ENCODE data around the gene VPS35L.

The VPS35L gene, protein sequence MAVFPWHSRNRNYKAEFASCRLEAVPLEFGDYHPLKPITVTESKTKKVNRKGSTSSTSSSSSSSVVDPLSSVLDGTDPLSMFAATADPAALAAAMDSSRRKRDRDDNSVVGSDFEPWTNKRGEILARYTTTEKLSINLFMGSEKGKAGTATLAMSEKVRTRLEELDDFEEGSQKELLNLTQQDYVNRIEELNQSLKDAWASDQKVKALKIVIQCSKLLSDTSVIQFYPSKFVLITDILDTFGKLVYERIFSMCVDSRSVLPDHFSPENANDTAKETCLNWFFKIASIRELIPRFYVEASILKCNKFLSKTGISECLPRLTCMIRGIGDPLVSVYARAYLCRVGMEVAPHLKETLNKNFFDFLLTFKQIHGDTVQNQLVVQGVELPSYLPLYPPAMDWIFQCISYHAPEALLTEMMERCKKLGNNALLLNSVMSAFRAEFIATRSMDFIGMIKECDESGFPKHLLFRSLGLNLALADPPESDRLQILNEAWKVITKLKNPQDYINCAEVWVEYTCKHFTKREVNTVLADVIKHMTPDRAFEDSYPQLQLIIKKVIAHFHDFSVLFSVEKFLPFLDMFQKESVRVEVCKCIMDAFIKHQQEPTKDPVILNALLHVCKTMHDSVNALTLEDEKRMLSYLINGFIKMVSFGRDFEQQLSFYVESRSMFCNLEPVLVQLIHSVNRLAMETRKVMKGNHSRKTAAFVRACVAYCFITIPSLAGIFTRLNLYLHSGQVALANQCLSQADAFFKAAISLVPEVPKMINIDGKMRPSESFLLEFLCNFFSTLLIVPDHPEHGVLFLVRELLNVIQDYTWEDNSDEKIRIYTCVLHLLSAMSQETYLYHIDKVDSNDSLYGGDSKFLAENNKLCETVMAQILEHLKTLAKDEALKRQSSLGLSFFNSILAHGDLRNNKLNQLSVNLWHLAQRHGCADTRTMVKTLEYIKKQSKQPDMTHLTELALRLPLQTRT

DNA sequence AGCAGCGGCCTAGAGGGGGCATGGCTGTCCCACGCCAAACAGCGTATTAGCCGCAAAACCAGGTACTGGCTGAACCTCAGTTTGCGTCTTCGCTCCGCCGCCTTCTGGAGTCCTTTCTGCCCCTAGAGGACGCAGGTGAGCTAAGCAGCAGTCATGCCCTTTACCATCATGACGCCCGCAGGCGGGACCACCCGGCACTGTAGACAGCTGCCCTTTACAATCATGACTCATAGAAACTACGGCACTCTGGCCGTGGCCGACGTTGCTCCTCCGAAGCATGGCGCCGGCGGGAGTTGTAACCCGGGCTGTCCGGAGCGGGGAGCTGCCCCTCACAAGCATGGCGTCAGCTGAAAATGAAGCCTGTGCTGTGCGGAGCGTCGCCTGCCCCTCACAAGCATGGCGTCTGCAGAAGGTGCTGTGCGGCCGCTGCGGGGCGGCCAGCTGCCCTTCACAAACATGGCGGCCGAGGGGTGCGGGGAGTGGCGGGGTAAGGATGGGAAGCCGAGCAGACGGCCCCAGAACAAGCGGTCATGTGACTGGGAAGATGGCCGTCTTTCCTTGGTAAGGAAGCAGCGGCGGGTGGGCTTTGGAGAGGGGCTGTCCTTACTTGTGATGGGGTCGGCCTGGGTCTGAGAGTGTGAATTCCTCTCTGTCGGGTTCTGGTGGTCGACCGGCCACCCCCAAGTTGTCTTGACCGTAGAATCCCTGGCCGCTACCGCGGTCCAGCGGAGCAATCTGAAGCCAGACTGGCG is at the start of gene VPS35L:
VPS35L (plus strand) TSS at position 518 of the 752 bp plus-strand sequence; CDS start at position 545, 27 bp downstream.
- peak; percentile 97 to 98 for ATAC-seq

DNA sequence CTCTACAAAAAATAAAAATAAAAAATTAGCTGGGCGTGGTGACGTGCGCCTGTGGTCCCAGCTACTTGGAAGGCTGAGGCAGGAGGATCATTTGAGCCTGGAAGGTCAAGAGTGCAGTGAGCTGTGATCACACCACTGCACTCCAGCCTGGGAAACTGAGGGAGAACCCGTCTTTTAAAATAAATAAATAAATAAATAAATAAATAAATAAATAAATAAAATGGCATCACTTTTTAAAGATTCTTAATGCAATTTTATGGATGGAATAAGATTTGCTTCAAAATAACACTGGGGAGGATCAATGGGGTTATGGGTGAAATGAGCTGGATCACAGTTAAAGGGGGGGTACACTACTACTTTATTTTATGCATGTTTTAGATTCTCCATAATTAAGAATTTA is 48.5 kb upstream of the VPS35L start:
- ATAC-seq, result no peak

DNA sequence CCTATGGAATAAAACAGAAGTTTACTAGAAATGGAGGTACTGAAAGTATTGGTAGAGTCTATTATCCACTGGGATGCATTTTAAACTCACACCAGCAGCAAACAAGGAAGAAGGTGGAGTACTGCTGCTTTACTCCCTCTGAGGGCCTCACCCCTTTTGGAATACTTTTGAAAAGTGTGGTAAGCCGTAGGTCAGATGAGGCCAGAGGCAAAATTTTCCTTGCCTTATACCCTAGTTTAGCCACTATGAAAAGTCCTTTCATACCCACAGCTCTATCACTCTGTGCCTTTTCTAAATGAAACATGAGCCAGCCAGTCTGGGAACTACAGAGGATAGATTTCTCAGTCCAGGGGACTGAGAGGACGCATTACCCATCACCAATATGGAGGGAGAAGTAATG is 47.6 kb upstream of the VPS35L start:
- ATAC-seq, result no peak

DNA sequence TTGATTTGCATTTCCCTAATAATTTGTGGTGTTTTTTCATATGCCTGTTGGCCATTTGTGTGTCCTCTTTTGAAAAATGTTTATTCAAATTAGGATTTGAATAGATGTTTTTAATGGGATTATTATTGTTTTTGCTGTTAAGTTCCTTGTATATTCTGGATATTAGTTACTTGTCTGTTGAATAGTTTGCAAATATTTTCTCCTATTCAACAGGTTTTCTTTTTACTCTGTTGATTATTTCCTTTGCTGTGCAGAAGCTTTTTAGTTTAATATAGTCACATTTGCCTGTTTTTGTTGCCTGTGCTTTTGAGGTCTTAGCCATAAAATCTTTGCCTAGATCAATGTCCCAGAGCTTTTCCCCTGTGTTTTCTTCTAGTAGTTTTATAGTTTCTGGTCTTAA is 43.2 kb upstream of the VPS35L start:
- ATAC-seq, result no peak

DNA sequence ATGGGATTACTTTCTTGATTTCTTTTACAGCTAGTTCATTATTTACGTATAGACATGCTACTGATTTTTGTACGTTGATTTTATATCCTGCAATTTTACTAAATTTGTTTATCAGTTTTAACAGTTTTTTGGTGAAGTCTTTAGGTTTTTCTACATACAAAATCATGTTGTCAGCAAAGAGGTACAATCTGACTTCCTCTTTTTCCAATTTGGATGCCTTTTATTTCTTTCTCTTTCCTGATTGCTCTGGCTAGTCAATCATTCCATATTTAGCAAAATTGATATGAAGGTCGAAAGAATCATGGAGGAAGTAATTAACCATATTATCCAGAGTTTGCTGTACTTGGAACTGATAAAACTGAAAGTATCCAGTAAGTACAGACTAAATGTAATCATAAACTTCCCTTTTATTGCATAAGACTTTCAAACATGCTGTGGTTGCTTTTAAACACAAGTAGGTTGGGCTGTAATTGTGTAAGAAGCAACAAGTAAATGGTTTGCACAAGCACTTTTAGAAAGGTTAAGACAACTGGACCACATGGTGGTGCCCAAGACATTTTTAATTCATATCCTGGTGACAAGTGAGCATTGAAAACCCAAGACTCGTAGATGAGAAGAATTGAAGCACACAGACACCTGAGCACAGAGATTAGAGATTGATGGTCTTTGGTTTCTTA is 42.0 kb upstream of the VPS35L start:
- no peak for ATAC-seq

DNA sequence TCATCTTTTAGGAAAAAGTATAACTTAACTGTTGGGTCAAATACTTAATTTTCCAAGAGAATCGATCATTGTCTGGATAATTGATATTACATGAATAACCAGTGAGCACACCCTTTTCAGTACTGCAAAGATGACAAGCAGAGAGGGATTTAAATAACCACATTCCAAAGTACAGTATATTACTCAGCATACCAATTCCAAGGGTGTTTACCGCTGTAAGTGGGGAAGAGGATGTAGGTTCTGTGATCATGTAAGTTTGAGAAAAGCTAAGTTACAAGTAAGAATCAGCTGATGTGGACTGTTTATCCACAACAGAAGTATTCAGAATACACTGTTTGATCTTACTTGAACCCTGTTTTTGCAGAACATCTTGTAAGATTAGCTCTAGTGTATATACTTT is 39.7 kb upstream of the VPS35L start:
- no peak for ATAC-seq

DNA sequence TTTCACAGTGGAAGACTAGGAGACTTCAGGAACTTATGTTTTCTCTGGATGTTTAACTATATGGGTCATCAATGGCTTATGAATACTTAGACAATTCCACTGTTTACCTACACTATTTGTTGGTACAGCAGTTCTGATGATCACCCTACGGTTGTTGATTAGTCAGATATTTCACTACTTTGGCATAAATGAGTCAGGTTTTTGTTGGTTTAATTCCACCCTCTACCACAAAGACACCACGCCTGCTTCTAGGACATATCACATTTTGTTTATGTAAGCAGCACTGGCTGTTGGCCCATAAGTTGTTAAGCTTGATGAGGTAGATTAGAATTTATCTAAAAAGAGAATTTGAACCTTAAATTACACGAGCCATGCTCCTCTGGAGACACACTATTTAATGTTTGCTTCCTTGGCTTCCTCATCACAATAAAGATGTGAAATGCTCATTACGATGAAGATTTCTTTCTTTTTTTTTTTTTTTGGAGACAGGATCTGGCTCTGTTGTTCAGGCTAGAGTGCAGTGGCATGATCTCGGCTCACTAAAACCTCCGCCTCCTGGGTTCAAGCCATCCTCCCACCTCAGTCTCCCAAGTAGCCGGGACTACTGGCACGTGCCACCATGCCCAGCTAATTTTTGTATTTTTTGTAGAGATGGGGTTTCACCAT is 37.9 kb upstream of the VPS35L start:
- peak; percentile 11 to 28 for ATAC-seq

DNA sequence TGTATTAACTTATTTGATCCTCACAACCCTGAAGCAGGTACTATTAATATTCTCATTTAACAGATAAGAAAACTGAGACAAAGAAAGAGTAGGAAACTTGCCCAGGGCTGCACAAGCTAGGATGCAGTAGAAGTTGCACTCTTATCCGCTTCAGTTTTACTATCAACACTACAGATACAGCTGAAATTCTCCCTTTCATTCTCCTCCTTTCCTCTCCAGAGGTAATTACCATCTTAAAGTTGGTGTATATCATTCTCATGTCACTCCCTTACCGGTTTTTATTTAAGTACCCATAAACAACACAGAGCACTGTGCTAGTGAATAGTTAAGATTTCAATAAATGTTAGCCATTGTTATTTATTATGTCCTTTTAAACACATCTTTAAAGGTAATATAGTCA is 37.1 kb upstream of the VPS35L start:
- no peak for ATAC-seq

DNA sequence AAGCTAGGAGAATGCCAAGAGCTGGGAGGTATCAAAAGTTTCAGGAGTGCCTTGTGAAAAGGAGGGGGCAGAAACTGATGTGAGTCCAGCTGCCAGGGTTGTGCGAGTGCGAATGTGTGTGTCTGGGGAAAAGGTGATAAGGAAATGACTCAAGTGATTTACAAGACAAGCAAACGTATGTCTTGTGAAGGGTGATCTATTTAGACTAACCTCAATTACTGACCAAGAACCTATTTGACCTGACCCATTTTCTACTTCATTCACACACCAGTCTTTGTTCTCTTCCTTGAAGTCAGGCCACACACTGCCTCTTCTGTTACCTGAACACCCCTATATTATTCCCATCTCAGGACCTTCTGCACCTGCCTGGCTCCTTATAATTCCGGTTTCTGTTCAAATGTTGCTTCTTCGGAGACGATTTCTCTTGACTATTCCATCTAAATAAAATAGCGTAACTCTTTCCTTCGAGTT is 34.6 kb upstream of the VPS35L start:
- no peak for ATAC-seq

DNA sequence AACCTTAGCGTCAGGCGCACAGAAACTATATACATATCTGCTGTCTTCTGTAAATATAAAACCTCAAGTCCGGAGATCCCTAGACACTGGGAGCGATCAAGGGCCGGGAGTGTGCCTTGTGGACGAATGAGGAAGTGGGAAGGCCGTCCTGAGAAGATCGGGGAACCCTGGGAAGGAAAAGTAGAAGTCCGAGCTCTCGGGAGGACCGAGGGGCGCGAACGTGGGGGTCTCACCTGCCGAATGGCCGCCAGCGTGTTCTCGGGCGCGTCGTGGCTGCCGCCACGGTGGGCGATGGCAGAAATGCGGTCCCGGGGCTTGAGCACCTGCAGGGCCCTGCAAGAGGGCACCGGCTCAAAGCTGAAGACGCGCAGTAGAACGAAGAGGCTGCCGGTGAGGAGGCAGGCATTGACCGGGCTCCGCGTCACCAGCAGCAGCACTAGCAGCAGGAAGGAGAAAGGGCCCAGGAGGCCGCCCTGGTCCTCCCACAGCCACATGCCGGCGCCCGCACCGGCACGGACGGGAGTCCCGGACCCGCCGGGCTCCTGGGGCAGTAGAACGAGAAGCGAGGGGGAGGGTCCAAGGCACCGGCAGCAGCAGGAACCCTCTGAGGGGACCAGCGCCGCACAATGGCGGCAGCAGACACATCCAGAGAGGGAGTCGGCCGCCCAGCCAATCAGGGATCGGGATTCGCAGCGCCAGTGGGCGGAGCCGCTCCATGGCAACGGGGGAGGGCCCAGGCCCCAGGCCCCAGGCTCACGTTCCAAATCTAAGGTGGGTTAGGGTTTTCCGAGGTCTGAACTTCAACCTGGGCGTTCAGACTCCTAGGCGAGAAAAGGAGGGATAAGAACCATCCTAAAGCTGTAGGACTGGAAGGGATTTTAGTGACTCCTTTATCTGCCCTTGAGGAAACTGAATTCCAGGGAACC is 33.8 kb upstream of the VPS35L start, which contains the start of gene GDE1:
GDE1 (minus strand) TSS at position 628 of the 926 bp plus-strand sequence; CDS start at position 494, 134 bp downstream.
- ATAC-seq, result peak; percentile 79 to 82

DNA sequence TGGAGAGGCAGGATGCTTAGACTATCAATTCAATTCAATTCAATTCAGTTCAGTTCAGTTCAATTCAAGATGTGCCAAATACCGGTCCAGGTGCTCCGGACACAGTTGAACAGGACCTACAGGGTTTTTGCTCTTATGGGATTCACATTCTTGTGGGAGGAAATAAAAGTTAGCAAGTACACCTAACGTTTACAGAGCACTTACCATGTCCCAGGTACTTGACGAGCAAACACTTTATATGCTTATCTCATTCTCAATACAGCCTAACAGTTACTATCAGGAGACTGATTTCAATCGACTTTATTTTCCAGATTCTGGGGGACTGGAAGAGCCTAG is 33.1 kb upstream of the VPS35L start:
- ATAC-seq, result no peak

DNA sequence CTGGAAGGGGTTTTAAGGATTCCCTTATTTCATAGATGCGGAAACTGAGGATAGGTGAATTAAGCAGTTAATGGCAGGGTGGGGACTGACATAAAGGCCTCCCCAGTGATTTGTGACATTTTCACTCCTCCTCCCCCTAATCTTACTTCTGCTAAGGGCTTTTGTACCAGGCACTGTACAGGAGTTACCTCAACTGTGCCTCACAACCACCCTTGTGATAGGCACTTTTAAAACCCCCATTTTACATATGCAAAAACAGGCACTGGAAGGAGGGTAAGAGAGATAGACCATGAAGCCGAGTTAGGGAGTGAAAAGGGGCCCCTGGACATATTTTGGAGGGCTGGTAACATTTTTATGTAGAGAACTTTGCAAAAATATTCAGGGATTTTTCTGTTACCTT is 32.7 kb upstream of the VPS35L start:
- ATAC-seq, result no peak

DNA sequence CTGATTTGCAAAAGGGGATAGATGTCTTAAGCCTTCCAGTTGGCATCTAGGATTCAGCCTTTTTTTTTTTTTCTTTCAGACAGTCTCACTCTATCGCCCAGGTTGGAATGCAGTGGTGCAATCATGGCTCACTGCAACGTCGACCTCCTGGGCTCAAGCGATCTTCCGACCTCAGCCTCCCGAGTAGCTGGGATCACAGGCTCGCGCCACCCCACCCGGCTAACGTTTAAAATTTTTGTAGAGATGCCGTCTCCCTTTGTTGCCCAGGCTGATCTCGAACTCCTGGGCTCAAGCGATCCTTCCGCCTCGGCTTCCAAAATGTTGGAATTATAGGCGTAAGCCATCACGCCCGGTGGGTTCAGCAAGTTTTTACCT is 32.3 kb upstream of the VPS35L start:
- no peak for ATAC-seq

DNA sequence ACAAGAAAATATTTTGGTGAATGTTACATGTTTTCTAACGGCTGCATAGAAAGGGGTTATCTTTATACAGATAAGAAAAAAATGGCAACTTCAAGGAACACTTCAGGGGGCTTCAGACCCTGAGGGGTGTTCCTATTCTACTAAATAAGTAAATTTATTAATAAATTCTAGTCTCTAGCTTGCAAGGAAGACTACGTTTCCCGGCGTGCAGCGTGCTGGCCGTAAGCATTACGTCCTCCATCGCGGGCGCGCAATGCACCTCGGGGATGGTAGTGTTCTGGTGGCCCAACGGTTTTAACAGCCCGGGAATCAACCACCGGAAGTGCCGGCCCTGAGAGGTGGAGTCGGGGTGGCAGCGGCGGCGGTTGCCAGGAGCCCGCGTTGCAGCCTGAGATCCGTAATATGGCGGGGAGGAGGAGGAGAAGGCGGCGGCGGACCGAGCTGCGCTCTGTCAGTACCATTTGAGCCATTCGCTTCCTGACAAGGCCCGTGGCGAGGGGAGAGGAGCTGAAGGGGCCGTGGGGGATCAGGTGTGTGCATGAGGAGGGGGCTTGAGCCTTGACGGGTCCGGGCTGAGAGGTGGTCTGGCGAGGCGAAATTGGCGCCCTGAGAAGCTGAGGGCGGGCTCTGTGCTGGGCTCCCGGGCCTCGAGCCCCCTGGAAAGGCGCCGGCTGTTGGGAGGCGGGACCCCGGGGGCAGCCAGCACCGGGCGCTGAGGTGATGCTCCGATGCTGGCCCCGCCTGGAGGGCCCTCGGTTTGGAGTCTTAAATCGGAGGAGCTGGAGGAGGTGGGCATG is 31.7 kb upstream of the VPS35L start, which contains the start of gene CCP110:
CCP110 (plus strand) TSS at position 384 of the 797 bp plus-strand sequence. CDS start 3,940 bp downstream, outside the sequence.
- peak; percentile 91 to 92 for ATAC-seq

DNA sequence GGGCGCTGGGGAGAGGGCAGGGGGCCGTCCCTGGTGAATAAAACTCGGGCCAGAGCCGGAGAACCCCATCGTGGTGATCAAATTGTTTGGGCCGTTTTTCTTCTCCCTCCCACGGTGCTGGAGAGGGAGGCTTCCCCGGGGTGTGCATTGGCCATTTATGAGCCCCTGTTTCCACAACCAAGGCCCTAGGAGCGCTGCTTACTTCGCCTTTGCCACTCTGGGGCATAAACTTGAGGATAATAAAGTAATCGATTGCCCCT is 31.2 kb upstream of the VPS35L start:
- ATAC-seq, result no peak

DNA sequence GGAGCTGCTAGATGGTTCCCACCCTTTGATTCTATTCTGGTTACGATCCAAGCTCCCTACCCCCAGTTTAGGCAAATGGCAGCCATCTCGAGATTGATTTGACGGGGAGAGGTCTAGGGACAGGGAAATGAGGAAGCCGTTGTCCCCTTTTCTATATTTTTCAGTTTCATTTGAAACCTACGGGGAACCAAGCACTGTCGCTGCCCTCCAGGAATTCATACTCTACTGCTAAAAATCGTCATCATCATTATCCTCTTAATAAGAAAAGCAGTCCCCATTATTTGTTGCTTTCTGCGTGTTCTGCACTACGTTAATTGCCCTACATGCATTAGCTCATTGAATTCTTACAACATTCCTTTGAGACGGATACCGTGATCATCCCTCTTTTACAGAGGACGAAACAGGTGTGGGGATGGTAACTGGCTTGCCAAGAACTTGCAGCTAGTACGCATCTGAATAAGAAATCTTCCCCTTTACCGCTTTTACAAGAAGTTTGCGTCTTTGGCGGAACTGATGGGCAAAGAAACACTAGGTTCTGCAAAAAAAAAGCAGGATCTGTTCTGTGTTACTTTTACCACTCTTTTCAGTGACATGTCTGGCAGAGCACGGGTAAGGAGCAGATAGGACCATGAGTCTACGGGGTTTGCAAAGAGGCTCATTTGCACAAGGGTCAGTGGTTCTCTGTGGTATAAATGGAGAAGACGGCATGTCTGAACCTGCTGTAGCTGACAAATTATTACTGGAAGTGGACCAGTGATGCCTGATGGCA is 30.7 kb upstream of the VPS35L start:
- ATAC-seq, result no peak

DNA sequence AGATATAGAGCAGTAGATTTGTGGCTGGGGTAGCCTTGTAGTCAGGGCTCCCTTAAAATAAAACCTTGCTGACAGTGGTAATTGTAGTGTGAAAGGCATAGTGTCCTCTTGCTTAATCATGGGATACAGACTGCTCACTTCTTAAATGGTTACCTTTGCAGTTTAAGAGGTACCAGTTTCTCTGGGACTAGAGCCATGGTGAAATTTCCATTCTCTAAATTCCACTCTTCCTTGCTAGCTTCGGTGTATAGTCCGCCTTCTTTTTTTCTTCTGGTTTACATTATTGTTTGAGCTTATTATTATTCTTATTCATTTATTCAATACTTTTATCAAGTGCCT is 30.1 kb upstream of the VPS35L start:
- no peak for ATAC-seq

DNA sequence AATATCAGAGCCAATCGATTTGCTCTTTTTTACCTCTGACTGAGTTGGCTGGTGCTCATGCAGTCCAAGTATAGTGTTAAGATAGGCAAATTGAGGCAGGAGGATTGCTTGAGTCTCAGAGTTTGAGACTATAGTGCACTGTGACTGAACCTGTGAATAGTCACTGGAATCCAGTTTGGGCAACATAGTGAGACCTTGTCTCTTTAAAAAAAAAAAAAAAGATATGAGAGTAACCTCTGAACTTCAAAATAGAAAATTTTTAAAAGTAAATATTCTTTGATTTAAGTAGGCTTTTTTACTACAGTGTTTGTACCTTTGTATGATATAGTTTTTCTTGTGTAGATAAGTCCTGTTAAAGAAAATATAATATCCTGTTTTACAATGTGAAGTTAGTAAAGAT is 28.3 kb upstream of the VPS35L start:
- no peak for ATAC-seq

DNA sequence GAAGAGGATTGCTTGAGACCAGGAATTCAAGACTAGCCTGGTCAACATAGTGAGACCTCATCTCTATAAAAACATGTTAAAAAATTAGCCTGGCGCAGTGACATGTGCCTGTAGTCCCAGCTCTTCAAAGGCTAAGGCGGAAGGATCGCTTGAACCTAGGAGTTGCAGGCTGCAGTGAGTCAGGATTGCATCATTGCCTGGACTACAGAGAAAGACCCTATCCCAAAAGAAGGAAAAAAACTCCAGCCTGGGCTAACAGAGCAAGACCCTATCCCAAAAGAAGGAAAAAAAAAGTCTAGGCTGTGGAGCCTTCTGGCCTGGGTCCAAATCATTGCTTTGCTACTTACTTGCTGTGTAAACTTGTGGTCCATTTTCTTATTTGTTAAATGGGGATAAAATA is 26.8 kb upstream of the VPS35L start:
- ATAC-seq, result no peak
